Testis (tissue), 5 donors: Measurements from ENCODE around the gene GANC. TPM values are rescaled to one million over a fixed set of nuclear protein-coding genes. Genes with fewer than 3 reads are reported as not detected.
"Not testable (repeated sequence)": the region's sequence is repeated elsewhere in the genome, so short reads cannot be mapped to it uniquely, and the experiment has no call there.

ENCODE experiments used
- DNase-seq: peaks from one replicate; pipeline ENCODE4 v3.0.0-alpha.2; 2019
- H3K27ac ChIP-seq, 2 donors: fragments of 200-600 bp; sonication (generic); one replicate each; pipeline ENCODE4 v1.5.1; 2019
- H3K27me3 ChIP-seq: fragments of 200-600 bp; sonication (generic); one replicate; pipeline ENCODE4 v1.5.1; 2019
- H3K36me3 ChIP-seq: fragments of 200-600 bp; sonication (generic); one replicate; pipeline ENCODE4 v1.5.1; 2017; ENCODE audit warnings: low read depth; ENCODE audit errors: missing control alignments
- H3K4me1 ChIP-seq: fragments of 200-600 bp; sonication (generic); one replicate; pipeline ENCODE4 v1.5.1; 2019
- H3K4me3 ChIP-seq, 2 donors: fragments of 200-600 bp; sonication (generic); one replicate each; pipeline ENCODE4 v1.5.1; 2017 to 2019
- H3K9me3 ChIP-seq: fragments of 200-600 bp; sonication (generic); one replicate; pipeline ENCODE4 v1.5.1; 2017
- POLR2A ChIP-seq: fragments of 450-650 bp; IDR thresholded peaks from one replicate; pipeline ENCODE4 v1.6.1; 2017; ENCODE audit warnings: antibody characterized with exemption, mild to moderate bottlenecking, moderate library complexity
- WGBS, 2 donors: methylation state at CpG; one replicate each; pipeline ENCODE4 v1.1.5; 2018; 5-methylcytosine and 5-hydroxymethylcytosine counted together
- intact Hi-C: fragments of 100-400 bp; cut with DNase I; formaldehyde crosslinking; loops from one replicate; pipeline ENCODE4 v1.15.1; 2023; ENCODE audit warnings: low total_unique reads
- long read RNA-seq, 2 donors: transcript quantifications; one replicate each; lab custom pipeline, GENCODE V29; 2026
- polyA plus RNA-seq: library from polyadenylated mRNA; stranded (reverse); fragments of 350-450 nt; fragmentation: Illumina TruSeq; extraction: RNeasy Lipid Tissue Mini Kit (QIAGEN cat#74804); gene quantifications from one replicate; pipeline ENCODE4 v1.2.3, GENCODE V29; 2014; ENCODE audit warnings: low read depth, low replicate concordance; ENCODE audit not compliant: insufficient read depth
- total RNA-seq, 2 donors: library from RNA; depleted of rRNA; stranded (reverse); fragments of >200 nt; gene quantifications; one replicate each; pipeline ENCODE4 v1.2.3, GENCODE V29; 2016
- TF ChIP-seq, protein P1 (sequence below), 3 experiments: fragments of 450-650 bp in 2 of 3; fragments of 200-600 bp in 1 of 3; sonication (generic) in 1 of 3; IDR thresholded peaks; one replicate each; pipeline ENCODE4 v1.5.1; 2016 to 2019; ENCODE audit warnings: antibody characterized with exemption in 3 of 3, mild to moderate bottlenecking in 2 of 3, moderate library complexity in 1 of 3

The GANC gene, protein sequence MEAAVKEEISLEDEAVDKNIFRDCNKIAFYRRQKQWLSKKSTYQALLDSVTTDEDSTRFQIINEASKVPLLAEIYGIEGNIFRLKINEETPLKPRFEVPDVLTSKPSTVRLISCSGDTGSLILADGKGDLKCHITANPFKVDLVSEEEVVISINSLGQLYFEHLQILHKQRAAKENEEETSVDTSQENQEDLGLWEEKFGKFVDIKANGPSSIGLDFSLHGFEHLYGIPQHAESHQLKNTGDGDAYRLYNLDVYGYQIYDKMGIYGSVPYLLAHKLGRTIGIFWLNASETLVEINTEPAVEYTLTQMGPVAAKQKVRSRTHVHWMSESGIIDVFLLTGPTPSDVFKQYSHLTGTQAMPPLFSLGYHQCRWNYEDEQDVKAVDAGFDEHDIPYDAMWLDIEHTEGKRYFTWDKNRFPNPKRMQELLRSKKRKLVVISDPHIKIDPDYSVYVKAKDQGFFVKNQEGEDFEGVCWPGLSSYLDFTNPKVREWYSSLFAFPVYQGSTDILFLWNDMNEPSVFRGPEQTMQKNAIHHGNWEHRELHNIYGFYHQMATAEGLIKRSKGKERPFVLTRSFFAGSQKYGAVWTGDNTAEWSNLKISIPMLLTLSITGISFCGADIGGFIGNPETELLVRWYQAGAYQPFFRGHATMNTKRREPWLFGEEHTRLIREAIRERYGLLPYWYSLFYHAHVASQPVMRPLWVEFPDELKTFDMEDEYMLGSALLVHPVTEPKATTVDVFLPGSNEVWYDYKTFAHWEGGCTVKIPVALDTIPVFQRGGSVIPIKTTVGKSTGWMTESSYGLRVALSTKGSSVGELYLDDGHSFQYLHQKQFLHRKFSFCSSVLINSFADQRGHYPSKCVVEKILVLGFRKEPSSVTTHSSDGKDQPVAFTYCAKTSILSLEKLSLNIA (N-terminal part only)
- total RNA-seq (10 to 100 TPM; 54.8 to 63.4 TPM), polyA plus RNA-seq (37.6 TPM)
- long read RNA-seq, donor 1, partial matches to known transcripts = 0 of 3 reads
- long read RNA-seq, donor 1, other reads (novel, unspliced or antisense) = 0 of 3 reads
- long read RNA-seq, donor 2 = 0 reads

GRCh38 chr15:42272939-42273899, at the start of gene GANC, which contains the start of gene TMEM87A:
Gene GANC, plus strand, starts transcription at chr15:42273201. Its CDS starts 1,281 bp downstream, at chr15:42274482.
Gene TMEM87A, minus strand, starts transcription at chr15:42273433. Its CDS starts 35 bp downstream, at chr15:42273398.
- Histone ChIP-seq H3K36me3 (no peaks in the 10 kb centered on the region), H3K4me1 (peaks cover 21% of the 10 kb centered on the region), H3K9me3 (no peaks in the 10 kb centered on the region), H3K27ac (peak within 1 kb of the TSS; percentile 96 to 98), H3K4me3 (peak within 1 kb of the TSS; percentile 69 to 84), H3K27me3 (no peaks in the 10 kb centered on the region)
- TF ChIP-seq POLR2A = peak; percentile 75
- TF ChIP-seq, protein P1, sequence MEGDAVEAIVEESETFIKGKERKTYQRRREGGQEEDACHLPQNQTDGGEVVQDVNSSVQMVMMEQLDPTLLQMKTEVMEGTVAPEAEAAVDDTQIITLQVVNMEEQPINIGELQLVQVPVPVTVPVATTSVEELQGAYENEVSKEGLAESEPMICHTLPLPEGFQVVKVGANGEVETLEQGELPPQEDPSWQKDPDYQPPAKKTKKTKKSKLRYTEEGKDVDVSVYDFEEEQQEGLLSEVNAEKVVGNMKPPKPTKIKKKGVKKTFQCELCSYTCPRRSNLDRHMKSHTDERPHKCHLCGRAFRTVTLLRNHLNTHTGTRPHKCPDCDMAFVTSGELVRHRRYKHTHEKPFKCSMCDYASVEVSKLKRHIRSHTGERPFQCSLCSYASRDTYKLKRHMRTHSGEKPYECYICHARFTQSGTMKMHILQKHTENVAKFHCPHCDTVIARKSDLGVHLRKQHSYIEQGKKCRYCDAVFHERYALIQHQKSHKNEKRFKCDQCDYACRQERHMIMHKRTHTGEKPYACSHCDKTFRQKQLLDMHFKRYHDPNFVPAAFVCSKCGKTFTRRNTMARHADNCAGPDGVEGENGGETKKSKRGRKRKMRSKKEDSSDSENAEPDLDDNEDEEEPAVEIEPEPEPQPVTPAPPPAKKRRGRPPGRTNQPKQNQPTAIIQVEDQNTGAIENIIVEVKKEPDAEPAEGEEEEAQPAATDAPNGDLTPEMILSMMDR (IDR thresholded peaks at IDR 0.05) = peak in 1 of 3 experiments; percentile 1
- 0 to 1% methylated on average over 35 to 52 of the region's 52 CpGs for WGBS, 2 donors
- intact Hi-C loops = no loop called here
- DNase-seq = peak; percentile 99

GRCh38 chr15:42226648-42227047, 46.4 kb upstream of the GANC start:
- TF ChIP-seq, protein P1 (IDR thresholded peaks at IDR 0.05) = no peak
- TF ChIP-seq POLR2A = no peak
- H3K9me3 ChIP-seq = no peaks in the 10 kb centered on the region
- intact Hi-C loops = no loop called here
- H3K27ac ChIP-seq = no peak overlapping the region
- no peaks in the 10 kb centered on the region for H3K27me3 ChIP-seq
- no peaks in the 10 kb centered on the region for H3K36me3 ChIP-seq
- 85 to 95% methylated on average over 5 of the region's 5 CpGs for WGBS, 2 donors
- DNase-seq = no peak
- H3K4me3 ChIP-seq = no peak overlapping the region
- no peaks in the 10 kb centered on the region for H3K4me1 ChIP-seq

DNA sequence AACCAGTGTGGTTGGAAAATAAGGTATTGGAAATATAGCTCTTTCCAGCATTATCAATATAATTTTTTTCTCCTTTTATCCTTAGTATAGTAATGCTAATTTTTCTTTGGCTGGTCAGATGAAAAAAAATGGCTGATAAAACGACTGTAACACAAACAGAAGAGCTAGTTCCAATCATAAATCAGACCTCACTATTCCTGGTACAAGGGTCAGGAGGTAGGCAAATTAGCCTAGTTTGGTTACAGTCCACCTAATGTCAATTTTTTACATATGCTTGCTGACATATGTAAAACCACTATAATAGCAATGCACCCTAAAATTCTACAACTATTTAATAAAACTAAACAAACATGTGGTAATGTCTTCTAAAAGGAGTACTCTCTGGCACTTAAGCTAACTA, 45.0 kb upstream of the GANC start:
- Histone ChIP-seq H3K4me1 (no peaks in the 10 kb centered on the region), H3K27ac (no peak overlapping the region), H3K4me3 (no peak overlapping the region), H3K9me3 (no peaks in the 10 kb centered on the region), H3K36me3 (no peaks in the 10 kb centered on the region), H3K27me3 (no peaks in the 10 kb centered on the region)
- TF ChIP-seq, protein P1 (IDR thresholded peaks at IDR 0.05) = no peak
- no peak for TF ChIP-seq POLR2A
- intact Hi-C loops = no loop called here
- 37 to 44% methylated on average over 1 of the region's 1 CpG for WGBS, 2 donors
- no peak for DNase-seq

- H3K9me3 ChIP-seq, DNase-seq, H3K4me1 ChIP-seq, H3K36me3 ChIP-seq, H3K27me3 ChIP-seq, H3K27ac ChIP-seq, intact Hi-C loops, H3K4me3 ChIP-seq: not testable (repeated sequence)
- 83 to 85% methylated on average over 5 of the region's 5 CpGs for WGBS, 2 donors
These were observed 44.0 kb upstream of the GANC start for GRCh38 chr15:42228981-42229380.
